Esophagus muscularis mucosa (tissue), 4 donors: ENCODE measurements around the gene PSMD13.

ENCODE experiments used
- CTCF ChIP-seq, 3 experiments: fragments of 200-600 bp in 2 of 3; fragments of 450-650 bp in 1 of 3; sonication (generic) in 2 of 3; IDR thresholded peaks; one replicate each; pipeline ENCODE4 v1.5.1; 2017 to 2019; ENCODE audit warnings: antibody characterized with exemption in 3 of 3, mild to moderate bottlenecking in 2 of 3, moderate library complexity in 1 of 3
- EP300 ChIP-seq: sonication (generic); formaldehyde crosslinking; IDR thresholded peaks from one replicate; pipeline ENCODE4 v1.6.1; 2017; ENCODE audit warnings: antibody characterized with exemption
- POLR2A ChIP-seq: fragments of 450-650 bp; IDR thresholded peaks from one replicate; pipeline ENCODE4 v1.6.1; 2017; ENCODE audit warnings: antibody characterized with exemption, moderate library complexity, mild to moderate bottlenecking, low read depth
- POLR2AphosphoS5 ChIP-seq, 2 donors: sonication (generic); formaldehyde crosslinking; IDR thresholded peaks; one replicate each; pipeline ENCODE4 v1.6.1; 2017; ENCODE audit warnings: antibody characterized with exemption in 2 of 2

DNA sequence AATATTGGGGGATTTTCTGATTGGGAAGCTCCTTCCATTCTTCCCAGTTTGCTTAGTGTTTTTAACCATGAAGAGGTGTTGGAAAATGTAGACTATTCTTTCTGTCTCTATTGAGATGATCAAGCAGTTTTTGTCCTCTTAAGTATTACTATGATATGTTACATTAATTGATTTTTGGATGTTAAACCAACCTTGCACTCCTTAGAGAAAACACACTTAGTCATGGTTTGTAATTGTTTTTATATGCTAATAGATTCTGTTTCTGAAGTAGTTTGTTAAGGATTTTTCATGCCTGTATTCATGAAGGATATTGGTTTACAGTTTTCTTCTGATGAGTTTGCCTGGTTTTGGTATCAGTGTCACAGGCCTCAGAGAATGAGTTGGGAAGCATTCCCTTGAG, 39.4 kb downstream of the PSMD13 start:
- TF ChIP-seq CTCF (IDR thresholded peaks at IDR 0.05) (no peak), EP300 (no peak), POLR2A (no peak), POLR2AphosphoS5 (IDR thresholded peaks at IDR 0.05) (no peak)
